Tibial artery (tissue), 4 donors: ENCODE data around the gene TOR4A.

Experiments used
- DNase-seq, 2 donors: peaks; one replicate each; pipeline ENCODE4 v3.0.0-alpha.2; 2019
- H3K27ac ChIP-seq, 2 donors: fragments of 200-600 bp; sonication (generic) in 1 of 2; 1 replicate in 1 of 2; 2 replicates in 1 of 2; pipeline ENCODE4 v1.5.1; 2018 to 2019; ENCODE audit warnings: mild to moderate bottlenecking in 1 of 2
- H3K27me3 ChIP-seq, 2 donors: fragments of 200-600 bp; sonication (generic) in 1 of 2; one replicate each; pipeline versions ENCODE4 v1.5.1 to v1.6.0; 2016 to 2019
- H3K36me3 ChIP-seq, 3 donors: fragments of 200-600 bp; sonication (generic) in 2 of 3; one replicate each; pipeline ENCODE4 v1.5.1; 2016 to 2019; ENCODE audit warnings: mild to moderate bottlenecking in 2 of 3
- H3K4me1 ChIP-seq, 4 donors: fragments of 200-600 bp; sonication (generic) in 2 of 4; 1 replicate in 3 of 4; 2 replicates in 1 of 4; pipeline ENCODE4 v1.5.1; 2016 to 2019
- H3K4me3 ChIP-seq, 2 donors: fragments of 200-600 bp; sonication (generic) in 1 of 2; 1 replicate in 1 of 2; 2 replicates in 1 of 2; pipeline ENCODE4 v1.5.1; 2018 to 2019; ENCODE audit warnings: mild to moderate bottlenecking in 2 of 2
- H3K9me3 ChIP-seq, 3 donors: fragments of 200-600 bp; sonication (generic) in 1 of 3; one replicate each; pipeline ENCODE4 v1.5.1; 2016 to 2019
- CTCF ChIP-seq, 2 experiments: fragments of 200-600 bp in 1 of 2; fragments of 450-650 bp in 1 of 2; IDR thresholded peaks; one replicate each; pipeline ENCODE4 v1.5.1; 2017 to 2019; ENCODE audit warnings: antibody characterized with exemption in 2 of 2, mild to moderate bottlenecking in 1 of 2, moderate library complexity in 1 of 2
- intact Hi-C: fragments of 100-400 bp; cut with DNase I; formaldehyde crosslinking; loops from one replicate; pipeline ENCODE4 v1.15.0; 2023; ENCODE audit warnings: low total_unique reads

The TOR4A gene

GRCh38 chr9:137270929-137271695, 6.4 kb upstream of the TOR4A start:
- Histone ChIP-seq H3K4me3 (no peak overlapping the region), H3K4me1 (peaks cover 5 to 42% (median 33%) of the 10 kb centered on the region in 4 donors), H3K36me3 (peaks cover 23 to 72% (median 47%) of the 10 kb centered on the region in 3 donors), H3K27me3 (peaks cover 0 to 26% of the 10 kb centered on the region in 2 donors), H3K27ac (no peak overlapping the region), H3K9me3 (no peaks in the 10 kb centered on the region)
- intact Hi-C loops = no loop called here
- TF ChIP-seq CTCF (IDR thresholded peaks at IDR 0.05) = no peak
- DNase-seq = no peak

DNA sequence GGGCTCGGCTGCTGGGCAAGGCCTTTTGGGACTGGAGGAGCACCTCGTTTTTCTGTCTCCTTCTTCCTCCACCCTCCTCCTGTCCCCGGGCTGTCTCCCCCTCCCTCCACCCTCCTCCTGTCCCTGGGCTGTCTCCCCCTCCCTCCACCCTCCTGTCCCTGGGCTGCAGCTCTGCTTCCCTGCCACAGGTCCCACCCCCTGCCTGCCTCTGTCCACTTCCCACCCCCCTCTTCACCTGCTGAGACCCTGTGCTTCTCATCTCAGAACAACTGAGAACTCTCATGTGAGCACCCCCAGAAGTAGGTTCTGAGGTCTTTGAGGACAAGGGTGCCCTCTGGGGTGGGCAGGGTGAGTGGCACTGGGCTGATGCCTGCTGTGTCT, 5.8 kb upstream of the TOR4A start:
- no peaks in the 10 kb centered on the region for H3K9me3 ChIP-seq
- no peak for DNase-seq
- H3K36me3 ChIP-seq = peaks cover 20 to 66% (median 42%) of the 10 kb centered on the region in 3 donors
- no peak for TF ChIP-seq CTCF (IDR thresholded peaks at IDR 0.05)
- peaks cover 5 to 48% (median 38%) of the 10 kb centered on the region in 4 donors for H3K4me1 ChIP-seq
- H3K27ac ChIP-seq = no peak overlapping the region
- intact Hi-C loops = no loop called here
- H3K27me3 ChIP-seq = peaks cover 0 to 30% of the 10 kb centered on the region in 2 donors
- no peak overlapping the region for H3K4me3 ChIP-seq

GRCh38 chr9:137272241-137273094, 5.1 kb upstream of the TOR4A start:
- peaks cover 0 to 38% of the 10 kb centered on the region in 2 donors for H3K27me3 ChIP-seq
- H3K9me3 ChIP-seq = no peaks in the 10 kb centered on the region
- peaks cover 20 to 58% (median 34%) of the 10 kb centered on the region in 3 donors for H3K36me3 ChIP-seq
- TF ChIP-seq CTCF (IDR thresholded peaks at IDR 0.05) = no peak
- H3K4me3 ChIP-seq = no peak overlapping the region
- intact Hi-C loops = no loop called here
- H3K27ac ChIP-seq = no peak overlapping the region
- peak in 1 of 2 donors; percentile 40 for DNase-seq
- peaks cover 5 to 56% (median 46%) of the 10 kb centered on the region in 4 donors for H3K4me1 ChIP-seq

- DNase-seq = peak in 1 of 2 donors; percentile 51
- H3K4me3 ChIP-seq = no peak overlapping the region
- peaks cover 5 to 55% (median 46%) of the 10 kb centered on the region in 4 donors for H3K4me1 ChIP-seq
- H3K27ac ChIP-seq = no peak overlapping the region
- H3K9me3 ChIP-seq = no peaks in the 10 kb centered on the region
- peaks cover 0 to 44% of the 10 kb centered on the region in 2 donors for H3K27me3 ChIP-seq
- no peak for TF ChIP-seq CTCF (IDR thresholded peaks at IDR 0.05)
- intact Hi-C loops = no loop called here
- peaks cover 20 to 52% (median 28%) of the 10 kb centered on the region in 3 donors for H3K36me3 ChIP-seq
These were observed 4.4 kb upstream of the TOR4A start for GRCh38 chr9:137273095-137273490.

DNA sequence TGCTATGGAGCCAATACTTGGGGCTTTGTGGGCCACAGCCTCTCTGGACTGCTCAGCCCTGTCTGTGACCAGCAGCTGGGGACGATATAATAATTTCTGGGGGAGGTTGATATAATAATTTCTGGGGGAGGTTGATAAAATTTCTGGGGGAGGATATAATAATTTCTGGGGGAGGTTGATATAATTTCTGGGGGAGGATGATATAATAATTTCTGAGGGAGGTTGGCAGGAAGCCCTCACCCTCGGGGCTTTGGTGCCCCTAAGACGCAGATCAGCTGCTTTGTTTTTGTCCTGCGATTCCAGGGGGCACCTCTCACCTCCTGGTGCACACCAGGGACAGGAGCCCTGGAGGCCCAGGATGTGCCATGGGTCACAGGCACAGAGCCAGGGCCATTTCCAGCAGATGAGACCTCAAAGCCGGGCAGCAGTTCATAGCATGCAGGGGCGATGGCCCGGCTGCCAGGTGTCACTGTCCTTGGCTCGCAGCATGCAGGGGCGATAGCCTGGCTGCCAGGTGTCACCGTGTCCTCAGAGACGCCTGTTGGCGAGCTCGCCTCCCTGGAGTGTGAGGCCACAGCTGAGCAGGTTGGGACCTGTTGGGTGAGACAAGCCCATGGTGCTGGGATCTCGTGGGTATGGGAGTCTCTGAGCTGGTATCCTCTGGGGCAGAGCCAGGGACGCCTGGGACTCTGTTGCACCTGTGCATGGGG, 3.8 kb upstream of the TOR4A start:
- Histone ChIP-seq H3K27me3 (peaks cover 0 to 49% of the 10 kb centered on the region in 2 donors), H3K27ac (no peak overlapping the region)
- intact Hi-C loops = no loop called here

More for the DNA sequence above, 3.8 kb upstream of the TOR4A start:
- H3K4me1 ChIP-seq = peaks cover 3 to 48% (median 40%) of the 10 kb centered on the region in 4 donors
- H3K9me3 ChIP-seq = no peaks in the 10 kb centered on the region
- peaks cover 20 to 50% (median 27%) of the 10 kb centered on the region in 3 donors for H3K36me3 ChIP-seq
- TF ChIP-seq CTCF (IDR thresholded peaks at IDR 0.05) = no peak
- DNase-seq = peak in 1 of 2 donors; percentile 58
- no peak overlapping the region for H3K4me3 ChIP-seq
